PC-3 (cell line): ENCODE results near the gene XPO5. TPM values are rescaled to one million over a fixed set of nuclear protein-coding genes. Genes with fewer than 3 reads are reported as not detected.
"Not testable (repeated sequence)": the region's sequence is repeated elsewhere in the genome, so short reads cannot be mapped to it uniquely, and the experiment has no call there.

Experiments used
- ATAC-seq: fragments of 200-7000 bp; cut with Tn5 transposase; 2 replicates; pipeline ENCODE4 v1.9.1; 2020; ENCODE audit warnings: mild to moderate bottlenecking, moderate library complexity
- BruUV-seq: library from RNA; stranded (reverse); fragments of 400-500 nt; replicated peaks from 2 replicates; lab custom pipeline; 2021; lab: Mats Ljungman, UMichigan
- CTCF ChIA-PET: fragments of 300-600 bp; sonication (Branson Sonifier 250); formaldehyde crosslinking; loops from one replicate; lab custom pipeline; 2022; ENCODE audit warnings: antibody characterized with exemption; lab: Charles Lee
- POLR2A ChIA-PET: fragments of 300-600 bp; sonication (Branson Sonifier 250); formaldehyde crosslinking; loops from one replicate; lab custom pipeline; 2022; ENCODE audit warnings: antibody characterized with exemption; ENCODE audit not compliant: unreplicated experiment; lab: Charles Lee
- DNase-seq: peaks from one replicate; pipeline ENCODE4 v3.0.0-alpha.2; 2015
- H2AFZ ChIP-seq: fragments of 300-600 bp; sonication (generic); 2 replicates; pipeline ENCODE4 v1.6.0; 2016; ENCODE audit warnings: antibody characterized with exemption, low read length
- H3F3A ChIP-seq: fragments of 300-600 bp; sonication (generic); one replicate; pipeline ENCODE4 v1.6.0; 2017; ENCODE audit warnings: antibody characterized with exemption, low read length, control low read depth, mild to moderate bottlenecking; ENCODE audit not compliant: unreplicated experiment
- H3K27ac ChIP-seq: fragments of 300-600 bp; sonication (generic); 2 replicates; pipeline ENCODE4 v1.5.1; 2016; ENCODE audit warnings: mild to moderate bottlenecking, low read length
- H3K27me3 ChIP-seq: fragments of 300-600 bp; sonication (generic); 2 replicates; pipeline ENCODE4 v1.6.1; 2016; ENCODE audit warnings: low read length, mixed read lengths
- H3K36me3 ChIP-seq: fragments of 300-600 bp; sonication (generic); 2 replicates; pipeline ENCODE4 v1.6.1; 2016; ENCODE audit warnings: low read depth, mixed run types, low read length, mixed read lengths
- H3K4me1 ChIP-seq: fragments of 300-600 bp; sonication (generic); 2 replicates; pipeline ENCODE4 v1.5.1; 2016; ENCODE audit warnings: low read length; ENCODE audit not compliant: insufficient read depth
- H3K4me2 ChIP-seq: fragments of 300-600 bp; sonication (generic); 2 replicates; pipeline ENCODE4 v1.6.0; 2016; ENCODE audit warnings: low read length
- H3K4me3 ChIP-seq: fragments of 300-600 bp; sonication (generic); 2 replicates; pipeline ENCODE4 v1.5.1; 2016; ENCODE audit warnings: mild to moderate bottlenecking, low read length, mixed read lengths
- H3K79me2 ChIP-seq: fragments of 300-600 bp; sonication (generic); 2 replicates; pipeline ENCODE4 v1.6.1; 2017; ENCODE audit warnings: low read length, mixed read lengths
- H3K9ac ChIP-seq: fragments of 300-600 bp; sonication (generic); 2 replicates; pipeline ENCODE4 v1.6.0; 2016; ENCODE audit warnings: mild to moderate bottlenecking, low read length
- H3K9me2 ChIP-seq: fragments of 300-600 bp; sonication (generic); replicated peaks from 2 replicates; pipeline ENCODE4 v1.6.1; 2016; ENCODE audit warnings: mixed run types, low read length, mixed read lengths
- H3K9me3 ChIP-seq: fragments of 300-600 bp; sonication (generic); 2 replicates; pipeline ENCODE4 v1.6.1; 2016; ENCODE audit warnings: low read length, mixed read lengths
- H4K20me1 ChIP-seq: fragments of 300-600 bp; sonication (generic); 2 replicates; pipeline ENCODE4 v1.6.1; 2016; ENCODE audit warnings: low read length, mixed read lengths
- CTCF ChIP-seq: fragments of 300-600 bp; sonication (generic); conservative IDR thresholded peaks from 2 replicates; pipeline ENCODE4 v1.5.1; 2017; ENCODE audit warnings: antibody characterized with exemption, low read depth, mild to moderate bottlenecking, low read length
- EZH2 ChIP-seq: fragments of 300-600 bp; sonication (generic); IDR thresholded peaks from one replicate; pipeline ENCODE4 v1.6.1; 2017; ENCODE audit warnings: antibody characterized with exemption, mild to moderate bottlenecking, low read length; ENCODE audit not compliant: unreplicated experiment
- EZH2phosphoT487 ChIP-seq: fragments of 300-600 bp; sonication (generic); IDR thresholded peaks from 2 replicates; pipeline ENCODE4 v1.6.1; 2018; ENCODE audit warnings: mild to moderate bottlenecking, antibody characterized with exemption, low read length, borderline replicate concordance
- intact Hi-C: fragments of 100-400 bp; cut with micrococcal nuclease; formaldehyde crosslinking; loops from 2 replicates; pipeline ENCODE4 v1.9.0; 2023
- total RNA-seq: library from RNA; depleted of rRNA; stranded (reverse); fragments of >200 nt; gene quantifications from 2 replicates; pipeline ENCODE4 v1.2.3, GENCODE V29; 2014

XPO5 gene
- total RNA-seq, 1 experiment from 2014 or later: 42.3 TPM

GRCh38 chr6:43540507-43540906, 35.3 kb downstream of the XPO5 start:
- ChIA-PET CTCF (no interaction called here), POLR2A (no interaction called here)
- Histone ChIP-seq H3K4me3 (no peak overlapping the region), H2AFZ (no peak overlapping the region), H3K9me3 (no peaks in the 10 kb centered on the region), H3K4me1 (no peaks in the 10 kb centered on the region), H3K36me3 (peaks cover 41% of the 10 kb centered on the region), H3K27me3 (no peaks in the 10 kb centered on the region), H4K20me1 (no peaks in the 10 kb centered on the region), H3K9me2 (no peaks in the 10 kb centered on the region), H3F3A (no peaks in the 10 kb centered on the region), H3K9ac (no peak overlapping the region), H3K4me2 (no peak overlapping the region), H3K79me2 (no peaks in the 10 kb centered on the region), H3K27ac (no peak overlapping the region)
- no TSS peak for BruUV-seq
- no peak for ATAC-seq
- intact Hi-C loops: no loop called here
- no peak for DNase-seq
- TF ChIP-seq EZH2 (no peak), EZH2phosphoT487 (no peak)

- H3K4me3 ChIP-seq, ATAC-seq, BruUV-seq, H3K27me3 ChIP-seq, intact Hi-C loops, H3K4me2 ChIP-seq, H3K9me3 ChIP-seq, CTCF ChIA-PET, H3K79me2 ChIP-seq, H3K4me1 ChIP-seq, H2AFZ ChIP-seq, H3K9ac ChIP-seq, DNase-seq, H3K9me2 ChIP-seq, H3K27ac ChIP-seq, H3F3A ChIP-seq, POLR2A ChIA-PET, H4K20me1 ChIP-seq: not testable (repeated sequence)
- H3K36me3 ChIP-seq: peaks cover 36% of the 10 kb centered on the region
These were observed 36.4 kb downstream of the XPO5 start for GRCh38 chr6:43539409-43539808.

DNA sequence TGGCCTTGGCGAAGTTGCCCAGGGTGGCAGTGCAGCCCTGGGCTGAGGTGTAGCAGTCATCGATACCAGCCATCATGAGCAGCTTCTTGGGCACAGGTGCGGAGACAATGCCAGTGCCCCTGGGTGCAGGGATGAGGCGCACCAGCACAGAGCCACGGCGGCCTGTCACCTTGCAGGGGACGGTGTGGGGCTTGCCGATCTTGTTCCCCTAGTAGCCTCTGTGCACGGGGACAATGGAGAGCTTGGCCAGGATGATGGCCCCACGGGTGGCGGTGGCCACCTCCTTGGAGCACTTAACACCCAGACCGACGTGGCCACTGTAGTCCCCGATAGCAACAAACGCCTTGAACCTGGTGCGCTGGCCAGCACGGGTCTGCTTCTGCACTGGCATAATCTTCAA, 36.9 kb downstream of the XPO5 start:
- H3K9me2 ChIP-seq, intact Hi-C loops, H3K4me1 ChIP-seq, H3K9me3 ChIP-seq, H2AFZ ChIP-seq, H3K27ac ChIP-seq, H3K9ac ChIP-seq, H3K4me2 ChIP-seq, POLR2A ChIA-PET, H3F3A ChIP-seq, H3K4me3 ChIP-seq, H3K79me2 ChIP-seq, DNase-seq, H4K20me1 ChIP-seq, BruUV-seq, H3K27me3 ChIP-seq, ATAC-seq, CTCF ChIA-PET: not testable (repeated sequence)
- peaks cover 38% of the 10 kb centered on the region for H3K36me3 ChIP-seq

DNA sequence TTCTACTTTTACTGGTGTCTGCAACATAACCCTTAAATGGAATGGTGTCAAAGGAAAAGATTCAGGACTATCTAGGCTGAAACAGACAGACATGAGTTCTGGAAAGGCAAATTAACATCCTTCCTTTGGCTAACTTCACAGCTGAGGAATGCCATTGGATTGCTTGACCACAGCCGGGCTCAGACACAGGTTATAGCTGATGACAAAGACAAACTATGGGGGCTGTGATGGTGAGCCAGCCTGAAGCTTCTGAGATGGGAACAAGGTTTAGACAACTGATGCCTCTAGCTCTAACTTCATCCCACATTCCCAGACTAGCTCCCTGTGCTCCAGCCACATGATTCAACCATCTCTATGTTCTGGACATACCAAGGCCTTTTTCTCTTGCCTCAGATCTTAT, 43.6 kb downstream of the XPO5 start:
- no peaks in the 10 kb centered on the region for H3K27me3 ChIP-seq
- no peak overlapping the region for H3K27ac ChIP-seq
- no peak for ATAC-seq
- no peak overlapping the region for H3K9ac ChIP-seq
- H2AFZ ChIP-seq: no peak overlapping the region
- intact Hi-C loops: no loop called here
- no peaks in the 10 kb centered on the region for H3K9me3 ChIP-seq
- TF ChIP-seq EZH2phosphoT487 (no peak), EZH2 (no peak), CTCF (no peak)
- no peaks in the 10 kb centered on the region for H3F3A ChIP-seq
- no peaks in the 10 kb centered on the region for H3K9me2 ChIP-seq
- CTCF ChIA-PET: no interaction called here
- H4K20me1 ChIP-seq: no peaks in the 10 kb centered on the region
- BruUV-seq: no TSS peak
- H3K4me2 ChIP-seq: no peak overlapping the region
- POLR2A ChIA-PET: no interaction called here
- H3K4me1 ChIP-seq: no peaks in the 10 kb centered on the region
- no peaks in the 10 kb centered on the region for H3K79me2 ChIP-seq
- no peak for DNase-seq
- H3K36me3 ChIP-seq: peaks cover 47% of the 10 kb centered on the region; the same call in 1 of the 2 replicates
- H3K4me3 ChIP-seq: no peak overlapping the region
